Loucy (cell line): ENCODE results near the gene LTBP1.

Source experiments
- H2AFZ ChIP-seq: fragments of 200-600 bp; sonication (generic); 2 replicates; pipeline ENCODE4 v1.6.0; 2016; ENCODE audit warnings: antibody characterized with exemption, mild to moderate bottlenecking, low read length, moderate library complexity
- H3F3A ChIP-seq: fragments of 200-600 bp; 2 replicates; pipeline ENCODE4 v1.6.0; 2016; ENCODE audit warnings: antibody characterized with exemption, low read depth, mild to moderate bottlenecking
- H3K27me3 ChIP-seq: fragments of 200-600 bp; sonication (generic); 2 replicates; pipeline ENCODE4 v1.6.1; 2014; ENCODE audit warnings: low read length, mild to moderate bottlenecking; ENCODE audit not compliant: insufficient read depth, poor library complexity, severe bottlenecking
- H3K36me3 ChIP-seq: fragments of 200-600 bp; sonication (generic); 2 replicates; pipeline ENCODE4 v1.6.1; 2016; ENCODE audit warnings: low read length; ENCODE audit not compliant: insufficient read depth
- H3K4me1 ChIP-seq: fragments of 200-600 bp; sonication (generic); 2 replicates; pipeline ENCODE4 v1.5.1; 2014; ENCODE audit warnings: low read length, mild to moderate bottlenecking; ENCODE audit not compliant: insufficient read depth, poor library complexity, severe bottlenecking
- H3K4me2 ChIP-seq: fragments of 200-600 bp; sonication (generic); 2 replicates; pipeline ENCODE4 v1.6.0; 2014; ENCODE audit warnings: antibody characterized with exemption, low read length, low read depth, mild to moderate bottlenecking; ENCODE audit not compliant: poor library complexity, severe bottlenecking
- H3K4me3 ChIP-seq: fragments of 200-600 bp; sonication (generic); 2 replicates; pipeline ENCODE4 v1.5.1; 2014; ENCODE audit warnings: low read length, mild to moderate bottlenecking, mixed read lengths; ENCODE audit not compliant: poor library complexity, severe bottlenecking
- H3K79me2 ChIP-seq: fragments of 200-600 bp; sonication (generic); 2 replicates; pipeline ENCODE4 v1.6.1; 2014; ENCODE audit warnings: low read length; ENCODE audit not compliant: insufficient read depth
- H3K9ac ChIP-seq: fragments of 200-600 bp; sonication (generic); 2 replicates; pipeline ENCODE4 v1.6.0; 2014; ENCODE audit warnings: mild to moderate bottlenecking, low read depth, low read length, moderate library complexity; ENCODE audit not compliant: poor library complexity, severe bottlenecking
- H3K9me2 ChIP-seq: fragments of 200-600 bp; sonication (generic); replicated peaks from 2 replicates; pipeline ENCODE4 v1.6.1; 2016; ENCODE audit warnings: low read depth, low read length, mixed read lengths
- H3K9me3 ChIP-seq: fragments of 200-600 bp; sonication (generic); 2 replicates; pipeline ENCODE4 v1.6.1; 2014; ENCODE audit warnings: mild to moderate bottlenecking, antibody characterized with exemption, low read length, low read depth; ENCODE audit not compliant: insufficient read depth
- H4K20me1 ChIP-seq: fragments of 200-600 bp; sonication (generic); 2 replicates; pipeline ENCODE4 v1.6.0; 2014; ENCODE audit warnings: antibody characterized with exemption, low read length, mild to moderate bottlenecking; ENCODE audit not compliant: insufficient read depth, poor library complexity, severe bottlenecking
- EZH2phosphoT487 ChIP-seq: fragments of 200-600 bp; IDR thresholded peaks from 2 replicates; pipeline ENCODE4 v1.6.1; 2018; ENCODE audit warnings: antibody characterized with exemption, mild to moderate bottlenecking, moderate library complexity, borderline replicate concordance
- TF ChIP-seq, protein P1 (sequence below): fragments of 200-600 bp; sonication (generic); conservative IDR thresholded peaks from 2 replicates; pipeline ENCODE4 v1.5.1; 2014; ENCODE audit warnings: mild to moderate bottlenecking, antibody characterized with exemption, low read length

The LTBP1 gene

DNA sequence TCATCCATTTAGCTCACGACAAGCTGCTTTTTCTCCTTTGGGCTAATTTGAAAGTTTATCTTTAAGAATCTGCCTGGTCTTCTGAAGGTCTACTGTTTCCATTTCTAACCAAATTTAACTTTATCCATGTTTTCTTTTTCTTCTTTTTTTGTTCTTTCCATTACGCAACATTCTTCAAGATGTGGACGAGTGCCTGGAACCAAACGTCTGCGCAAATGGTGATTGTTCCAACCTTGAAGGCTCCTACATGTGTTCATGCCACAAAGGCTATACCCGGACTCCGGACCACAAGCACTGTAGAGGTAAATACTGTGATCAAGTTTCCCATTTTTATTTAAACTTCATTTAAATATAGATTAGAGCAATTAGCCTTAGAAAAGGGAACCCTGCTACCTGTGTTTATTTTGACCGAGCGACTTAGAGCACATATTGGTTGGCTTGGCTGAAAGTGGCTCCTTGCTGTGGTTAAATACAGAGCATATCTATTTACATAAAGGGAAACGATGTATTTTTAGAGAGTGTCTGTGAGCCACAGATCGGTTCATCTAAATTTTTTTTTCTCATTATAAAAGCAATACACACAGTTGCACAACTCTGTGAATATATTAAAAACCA, 346.3 kb downstream of the LTBP1 start:
- H3K4me1 ChIP-seq = no peaks in the 10 kb centered on the region
- no peaks in the 10 kb centered on the region for H3K9me3 ChIP-seq
- H2AFZ ChIP-seq = no peak overlapping the region
- H3K27me3 ChIP-seq = no peaks in the 10 kb centered on the region
- no peak overlapping the region for H3K9ac ChIP-seq
- H3K79me2 ChIP-seq = no peaks in the 10 kb centered on the region
- no peaks in the 10 kb centered on the region for H4K20me1 ChIP-seq
- H3K36me3 ChIP-seq = no peaks in the 10 kb centered on the region
- no peak overlapping the region for H3K4me3 ChIP-seq
- no peak overlapping the region for H3K4me2 ChIP-seq
- H3F3A ChIP-seq = no peaks in the 10 kb centered on the region
- no peaks in the 10 kb centered on the region for H3K9me2 ChIP-seq
- no peak for TF ChIP-seq EZH2phosphoT487
- TF ChIP-seq, protein P1, sequence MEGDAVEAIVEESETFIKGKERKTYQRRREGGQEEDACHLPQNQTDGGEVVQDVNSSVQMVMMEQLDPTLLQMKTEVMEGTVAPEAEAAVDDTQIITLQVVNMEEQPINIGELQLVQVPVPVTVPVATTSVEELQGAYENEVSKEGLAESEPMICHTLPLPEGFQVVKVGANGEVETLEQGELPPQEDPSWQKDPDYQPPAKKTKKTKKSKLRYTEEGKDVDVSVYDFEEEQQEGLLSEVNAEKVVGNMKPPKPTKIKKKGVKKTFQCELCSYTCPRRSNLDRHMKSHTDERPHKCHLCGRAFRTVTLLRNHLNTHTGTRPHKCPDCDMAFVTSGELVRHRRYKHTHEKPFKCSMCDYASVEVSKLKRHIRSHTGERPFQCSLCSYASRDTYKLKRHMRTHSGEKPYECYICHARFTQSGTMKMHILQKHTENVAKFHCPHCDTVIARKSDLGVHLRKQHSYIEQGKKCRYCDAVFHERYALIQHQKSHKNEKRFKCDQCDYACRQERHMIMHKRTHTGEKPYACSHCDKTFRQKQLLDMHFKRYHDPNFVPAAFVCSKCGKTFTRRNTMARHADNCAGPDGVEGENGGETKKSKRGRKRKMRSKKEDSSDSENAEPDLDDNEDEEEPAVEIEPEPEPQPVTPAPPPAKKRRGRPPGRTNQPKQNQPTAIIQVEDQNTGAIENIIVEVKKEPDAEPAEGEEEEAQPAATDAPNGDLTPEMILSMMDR = no peak

DNA sequence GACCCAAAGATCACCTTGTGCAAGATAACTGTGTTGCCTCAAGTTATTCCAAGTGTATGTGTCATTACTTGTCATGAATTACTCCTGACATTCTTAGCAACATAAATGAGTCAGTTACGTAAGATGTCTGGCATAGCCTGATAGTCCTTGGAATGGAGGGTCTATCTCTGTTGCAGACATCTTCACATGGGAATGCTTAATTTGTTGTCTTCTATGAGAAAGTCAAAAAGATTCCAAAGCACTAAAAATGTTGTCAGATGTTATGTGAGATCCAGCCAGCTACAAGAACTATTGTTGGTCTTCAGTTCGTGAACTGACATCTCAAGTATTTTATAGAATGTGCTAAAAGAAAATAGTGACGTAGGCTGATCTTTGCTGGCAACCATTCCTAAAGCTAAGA, 351.5 kb downstream of the LTBP1 start:
- no peak overlapping the region for H2AFZ ChIP-seq
- H3K4me3 ChIP-seq = no peak overlapping the region
- no peaks in the 10 kb centered on the region for H3K36me3 ChIP-seq
- H3K9ac ChIP-seq = no peak overlapping the region
- H3K4me2 ChIP-seq = no peak overlapping the region
- no peaks in the 10 kb centered on the region for H3K4me1 ChIP-seq
- no peaks in the 10 kb centered on the region for H4K20me1 ChIP-seq
- no peaks in the 10 kb centered on the region for H3K27me3 ChIP-seq
- H3F3A ChIP-seq = no peaks in the 10 kb centered on the region
- TF ChIP-seq, protein P1 = no peak
- TF ChIP-seq EZH2phosphoT487 = no peak
- no peaks in the 10 kb centered on the region for H3K79me2 ChIP-seq
- H3K9me3 ChIP-seq = no peaks in the 10 kb centered on the region
- H3K9me2 ChIP-seq = no peaks in the 10 kb centered on the region

DNA sequence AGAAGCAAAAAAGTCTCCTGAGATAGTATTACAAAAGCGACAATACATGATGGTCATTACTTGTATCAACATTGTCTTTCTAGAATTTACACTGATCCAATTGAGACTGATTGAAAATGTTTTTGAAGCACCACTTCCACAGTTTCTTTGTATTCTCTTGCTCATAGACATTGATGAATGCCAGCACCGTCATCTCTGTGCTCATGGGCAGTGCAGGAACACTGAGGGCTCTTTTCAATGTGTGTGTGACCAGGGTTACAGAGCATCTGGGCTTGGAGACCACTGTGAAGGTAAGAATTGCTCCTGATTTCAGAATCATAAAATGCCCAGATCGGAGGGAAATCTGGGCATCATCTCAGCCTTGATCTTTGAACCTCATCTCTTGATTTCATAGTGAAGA, 354.6 kb downstream of the LTBP1 start:
- TF ChIP-seq, protein P1 = no peak
- TF ChIP-seq EZH2phosphoT487 = no peak
- no peak overlapping the region for H3K4me2 ChIP-seq
- H3K27me3 ChIP-seq = no peaks in the 10 kb centered on the region
- H3K4me3 ChIP-seq = no peak overlapping the region
- no peaks in the 10 kb centered on the region for H3K4me1 ChIP-seq
- no peaks in the 10 kb centered on the region for H3F3A ChIP-seq
- no peaks in the 10 kb centered on the region for H3K79me2 ChIP-seq
- H2AFZ ChIP-seq = no peak overlapping the region
- no peak overlapping the region for H3K9ac ChIP-seq
- no peaks in the 10 kb centered on the region for H3K9me3 ChIP-seq
- H3K36me3 ChIP-seq = no peaks in the 10 kb centered on the region
- no peaks in the 10 kb centered on the region for H4K20me1 ChIP-seq
- H3K9me2 ChIP-seq = no peaks in the 10 kb centered on the region
